HepG2 (cell line): ENCODE measurements around the gene BLVRA. TPM values are rescaled to one million over a fixed set of nuclear protein-coding genes. Genes with fewer than 3 reads are reported as not detected.

ENCODE experiments used
- ATAC-seq: fragments of 200-7000 bp; cut with Tn5 transposase; 3 replicates; pipeline ENCODE4 v1.9.1; 2020; ENCODE audit warnings: mild to moderate bottlenecking, moderate library complexity
- BruUV-seq: library from RNA; stranded (reverse); fragments of 400-500 nt; replicated peaks from 2 replicates; lab custom pipeline; 2021; lab: Mats Ljungman, UMichigan
- CTCF ChIA-PET: fragments of 300-600 bp; formaldehyde crosslinking; extraction: SDS; loops from one replicate; lab custom pipeline; 2021; ENCODE audit warnings: low total read pairs, inconsistent platforms, low intra/inter-chr PET ratio; lab: Yijun Ruan, JAX
- POLR2A ChIA-PET: fragments of 350-600 bp; sonication (Branson Sonifier 250); formaldehyde crosslinking; loops from one replicate; lab custom pipeline; 2020; ENCODE audit warnings: antibody characterized with exemption, inconsistent platforms; lab: Yijun Ruan, JAX
- DNase-seq: peaks from one replicate; pipeline ENCODE4 v3.0.0-alpha.2; 2015; ENCODE audit warnings: low spot score
- FAIRE-seq: peaks from 3 replicates; lab custom pipeline; 2011; peaks lifted over from hg19 to GRCh38; lab: Jason Lieb, UNC
- H2AFZ ChIP-seq: one replicate; pipeline ENCODE4 v1.6.1; 2011; ENCODE audit warnings: low read length, inconsistent platforms
- H3K27ac ChIP-seq: fragments of 300-600 bp; 3 replicates; pipeline ENCODE4 v1.8.0; 2011; ENCODE audit warnings: mixed run types, mild to moderate bottlenecking, mixed read lengths, low read length, inconsistent platforms; ENCODE audit not compliant: insufficient read depth; ENCODE audit errors: extremely low read length
- H3K27me3 ChIP-seq, 2 experiments: fragments of 200-600 bp in 1 of 2; 2 replicates in 1 of 2; 3 replicates in 1 of 2; pipeline versions ENCODE4 v1.6.0 to v1.8.0; 2011; ENCODE audit warnings: low read length in 2 of 2, mild to moderate bottlenecking in 2 of 2, moderate library complexity in 2 of 2, inconsistent platforms in 1 of 2; ENCODE audit not compliant: insufficient read depth in 2 of 2, control insufficient read depth in 1 of 2
- H3K36me3 ChIP-seq, 2 experiments: fragments of 200-600 bp in 1 of 2; replicated peaks in 1 of 2; 2 replicates in 1 of 2; 3 replicates in 1 of 2; pipeline versions ENCODE4 v1.5.1 to v1.8.0; 2011; ENCODE audit warnings: low read length in 2 of 2, inconsistent platforms in 1 of 2; ENCODE audit not compliant: insufficient read depth in 2 of 2, control insufficient read depth in 1 of 2
- H3K4me1 ChIP-seq: 2 replicates; pipeline ENCODE4 v1.5.1; 2012; ENCODE audit warnings: low read length, inconsistent platforms; ENCODE audit not compliant: insufficient read depth
- H3K4me2 ChIP-seq: 2 replicates; pipeline ENCODE4 v1.6.0; 2011; ENCODE audit warnings: low read depth, low read length, inconsistent platforms
- H3K4me3 ChIP-seq, 3 experiments: fragments of 200-600 bp in 1 of 3; sonication (generic), shearing (Covaris generic) in 1 of 3; replicated peaks in 1 of 3; 2 replicates each; pipeline ENCODE4 v1.5.1; 2011 to 2016; ENCODE audit warnings: low read length in 3 of 3, inconsistent platforms in 2 of 3, low read depth in 2 of 3, mild to moderate bottlenecking in 2 of 3, control low read depth in 1 of 3, mixed read lengths in 1 of 3; ENCODE audit not compliant: insufficient read depth in 1 of 3
- H3K79me2 ChIP-seq: one replicate; pipeline ENCODE4 v1.6.1; 2011; ENCODE audit warnings: low read length, inconsistent platforms; ENCODE audit not compliant: insufficient read depth
- H3K9ac ChIP-seq: 2 replicates; pipeline ENCODE4 v1.6.0; 2011; ENCODE audit warnings: mild to moderate bottlenecking, low read depth, low read length, inconsistent platforms; ENCODE audit not compliant: insufficient read depth
- H3K9me3 ChIP-seq: 2 replicates; pipeline ENCODE4 v1.5.1; 2012; ENCODE audit warnings: mild to moderate bottlenecking, low read length
- H4K20me1 ChIP-seq: 2 replicates; pipeline ENCODE4 v1.6.0; 2011; ENCODE audit warnings: inconsistent platforms, mild to moderate bottlenecking, low read length, moderate library complexity; ENCODE audit not compliant: insufficient read depth
- AFF4 ChIP-seq: sonication (generic); formaldehyde crosslinking; IDR thresholded peaks from 2 replicates; pipeline ENCODE4 v1.4.0; 2020; ENCODE audit warnings: missing genetic modification reagents
- ARNT2 ChIP-seq: sonication (generic); formaldehyde crosslinking; IDR thresholded peaks from 2 replicates; pipeline ENCODE4 v1.8.0; 2022; ENCODE audit warnings: mild to moderate bottlenecking, low read depth, missing genetic modification reagents, moderate library complexity
- HHEX ChIP-seq: IDR thresholded peaks from 2 replicates; pipeline ENCODE4 v1.6.1; 2016; ENCODE audit warnings: control low read depth
- PBX3 ChIP-seq: sonication (generic); formaldehyde crosslinking; IDR thresholded peaks from 2 replicates; pipeline ENCODE4 v1.8.1; 2023; ENCODE audit warnings: missing genetic modification reagents, inconsistent platforms, borderline replicate concordance
- PRPF4 ChIP-seq: fragments of 200-400 bp; formaldehyde crosslinking; IDR thresholded peaks from 2 replicates; pipeline ENCODE4 v1.6.1; 2016; ENCODE audit warnings: low read length, low read depth; ENCODE audit not compliant: poor library complexity, severe bottlenecking
- RAD21 ChIP-seq: fragments of 450-650 bp; formaldehyde crosslinking; IDR thresholded peaks from 2 replicates; pipeline ENCODE4 v1.5.0; 2020; ENCODE audit warnings: mild to moderate bottlenecking
- SALL1 ChIP-seq: sonication (generic); formaldehyde crosslinking; IDR thresholded peaks from 2 replicates; pipeline ENCODE4 v1.8.0; 2022; ENCODE audit warnings: mild to moderate bottlenecking, missing genetic modification reagents
- SMARCC2 ChIP-seq: fragments of 450-650 bp; IDR thresholded peaks from 2 replicates; pipeline ENCODE4 v1.6.1; 2017; ENCODE audit warnings: antibody characterized with exemption, mild to moderate bottlenecking
- ZBTB7B ChIP-seq: sonication (generic); formaldehyde crosslinking; IDR thresholded peaks from 2 replicates; pipeline ENCODE4 v1.4.0; 2020; ENCODE audit warnings: missing genetic modification reagents
- ZFP36L2 ChIP-seq: sonication (generic); formaldehyde crosslinking; IDR thresholded peaks from 2 replicates; pipeline ENCODE4 v1.4.0; 2020; ENCODE audit warnings: missing genetic modification reagents
- ZGPAT ChIP-seq: IDR thresholded peaks from 2 replicates; pipeline ENCODE4 v1.6.1; 2016; ENCODE audit warnings: mild to moderate bottlenecking
- ZNF136 ChIP-seq: sonication (generic); formaldehyde crosslinking; IDR thresholded peaks from 2 replicates; pipeline ENCODE4 v1.8.1; 2022; ENCODE audit warnings: low read depth, mild to moderate bottlenecking, moderate library complexity, missing genetic modification reagents
- WGBS: methylation state at CpG from one replicate; pipeline ENCODE4 v1.1.6; 2017; ENCODE audit warnings: low lambda C conversion rate; 5-methylcytosine and 5-hydroxymethylcytosine counted together
- in situ Hi-C: cut with HindIII; loops from 2 replicates; pipeline ENCODE4 v1.10.0; 2017; ENCODE audit warnings: low pct_unique_long_range_greater_than_20kb; ENCODE audit not compliant: extremely low pct_ligation_motif_present
- intact Hi-C: fragments of 100-400 bp; cut with micrococcal nuclease; formaldehyde crosslinking; loops from one replicate; pipeline ENCODE4 v1.10.0; 2022; ENCODE audit not compliant: unreplicated experiment
- polyA plus RNA-seq, 8 experiments: library from polyadenylated mRNA; depleted of rRNA in 3 of 8; stranded (reverse) in 7 of 8; unstranded in 1 of 8; fragments of >200 nt; fragmentation: Illumina TruSeq in 4 of 8; extraction: Trizol in 4 of 8; gene quantifications; 2 replicates each; pipeline versions ENCODE4 v1.2.1 to v1.2.3, GENCODE V29; 2011 to 2016; ENCODE audit warnings: low read depth in 4 of 8, missing spikeins in 1 of 8, mixed read lengths in 1 of 8; ENCODE audit not compliant: insufficient read depth in 1 of 8
- total RNA-seq, 5 experiments: library from RNA; depleted of rRNA; stranded (reverse); fragments of >200 nt; fragmentation: Illumina TruSeq; extraction: Trizol; gene quantifications; 2 replicates each; pipeline ENCODE4 v1.2.3, GENCODE V29; 2016; ENCODE audit warnings: low read depth in 1 of 5
- TF ChIP-seq, protein P1 (sequence below): sonication (generic); formaldehyde crosslinking; IDR thresholded peaks from 2 replicates; pipeline ENCODE4 v1.8.0; 2022; ENCODE audit warnings: mild to moderate bottlenecking, missing genetic modification reagents, moderate library complexity
- TF ChIP-seq, protein P2 (sequence below): sonication (generic); formaldehyde crosslinking; IDR thresholded peaks from 2 replicates; pipeline ENCODE4 v1.4.0; 2020; ENCODE audit warnings: missing genetic modification reagents

BLVRA gene
- total and polyA plus RNA-seq, 2 of the 13 experiments (the other 11 are each of a cell fraction or from before 2014, with no cell fraction given), result 39.2 to 64.2 TPM

DNA sequence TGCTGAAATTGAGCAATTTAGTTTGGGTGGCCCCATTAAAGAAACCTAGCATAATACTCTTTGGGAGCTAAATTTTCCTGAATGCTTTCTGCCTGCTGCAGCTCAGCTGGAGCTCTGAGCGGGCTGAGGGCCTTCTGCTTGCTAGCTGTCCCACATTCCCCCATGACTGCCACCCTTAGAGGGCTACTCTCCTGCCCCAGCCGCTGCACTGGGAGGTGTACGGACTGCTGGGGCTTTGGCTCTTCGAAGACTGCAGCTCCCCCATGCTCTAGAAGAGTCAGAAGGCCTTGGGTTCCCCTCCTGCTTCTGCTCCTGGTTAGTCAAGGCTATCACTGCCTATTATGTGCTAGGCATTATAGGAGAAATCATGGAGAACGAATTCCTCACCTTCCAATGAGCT, 31.5 kb downstream of the BLVRA start:
- H4K20me1 ChIP-seq, result no peaks in the 10 kb centered on the region
- CTCF ChIA-PET, result no interaction called here
- H3K27ac ChIP-seq, result no peak overlapping the region
- H3K4me2 ChIP-seq, result no peak overlapping the region
- H3K4me3 ChIP-seq, result no peak overlapping the region
- intact Hi-C loops (no loop called here), in situ Hi-C loops (no loop called here)
- H3K4me1 ChIP-seq, result peaks cover 6% of the 10 kb centered on the region; the same call in 1 of the 2 replicates
- DNase-seq, result no peak
- no peaks in the 10 kb centered on the region for H3K79me2 ChIP-seq
- POLR2A ChIA-PET, result no interaction called here
- no peak for ATAC-seq
- H3K9me3 ChIP-seq, result no peaks in the 10 kb centered on the region
- no peak for FAIRE-seq
- peaks cover 19 to 52% of the 10 kb centered on the region in 2 experiments for H3K36me3 ChIP-seq
- WGBS, result 98% methylated on average over 4 of the region's 5 CpGs
- H2AFZ ChIP-seq, result no peak overlapping the region
- H3K9ac ChIP-seq, result no peak overlapping the region
- no peaks in the 10 kb centered on the region for H3K27me3 ChIP-seq
- BruUV-seq, result no TSS peak
- TF ChIP-seq SMARCC2, result no peak
- TF ChIP-seq AFF4 (CRISPR knock-in tag), result no peak
- no peak for TF ChIP-seq SALL1 (CRISPR knock-in tag)
- no peak for TF ChIP-seq ZBTB7B
- TF ChIP-seq, protein P1, sequence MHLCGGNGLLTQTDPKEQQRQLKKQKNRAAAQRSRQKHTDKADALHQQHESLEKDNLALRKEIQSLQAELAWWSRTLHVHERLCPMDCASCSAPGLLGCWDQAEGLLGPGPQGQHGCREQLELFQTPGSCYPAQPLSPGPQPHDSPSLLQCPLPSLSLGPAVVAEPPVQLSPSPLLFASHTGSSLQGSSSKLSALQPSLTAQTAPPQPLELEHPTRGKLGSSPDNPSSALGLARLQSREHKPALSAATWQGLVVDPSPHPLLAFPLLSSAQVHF (CRISPR knock-in tag), result no peak
- TF ChIP-seq PBX3 (CRISPR knock-in tag), result no peak
- TF ChIP-seq ZNF136, result no peak
- TF ChIP-seq RAD21 (CRISPR knock-in tag), result no peak
- no peak for TF ChIP-seq ZGPAT (CRISPR knock-in tag)
- TF ChIP-seq, protein P2, sequence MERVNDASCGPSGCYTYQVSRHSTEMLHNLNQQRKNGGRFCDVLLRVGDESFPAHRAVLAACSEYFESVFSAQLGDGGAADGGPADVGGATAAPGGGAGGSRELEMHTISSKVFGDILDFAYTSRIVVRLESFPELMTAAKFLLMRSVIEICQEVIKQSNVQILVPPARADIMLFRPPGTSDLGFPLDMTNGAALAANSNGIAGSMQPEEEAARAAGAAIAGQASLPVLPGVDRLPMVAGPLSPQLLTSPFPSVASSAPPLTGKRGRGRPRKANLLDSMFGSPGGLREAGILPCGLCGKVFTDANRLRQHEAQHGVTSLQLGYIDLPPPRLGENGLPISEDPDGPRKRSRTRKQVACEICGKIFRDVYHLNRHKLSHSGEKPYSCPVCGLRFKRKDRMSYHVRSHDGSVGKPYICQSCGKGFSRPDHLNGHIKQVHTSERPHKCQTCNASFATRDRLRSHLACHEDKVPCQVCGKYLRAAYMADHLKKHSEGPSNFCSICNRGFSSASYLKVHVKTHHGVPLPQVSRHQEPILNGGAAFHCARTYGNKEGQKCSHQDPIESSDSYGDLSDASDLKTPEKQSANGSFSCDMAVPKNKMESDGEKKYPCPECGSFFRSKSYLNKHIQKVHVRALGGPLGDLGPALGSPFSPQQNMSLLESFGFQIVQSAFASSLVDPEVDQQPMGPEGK (CRISPR knock-in tag), result no peak
- no peak for TF ChIP-seq HHEX (CRISPR knock-in tag)
- no peak for TF ChIP-seq ARNT2 (CRISPR knock-in tag)
- TF ChIP-seq PRPF4, result no peak
- TF ChIP-seq ZFP36L2 (CRISPR knock-in tag), result no peak
